ENCODE results near the gene SEC23A.
"Not testable (repeated sequence)": the region's sequence is repeated elsewhere in the genome, so short reads cannot be mapped to it uniquely, and the experiment has no call there.

SEC23A gene

DNA sequence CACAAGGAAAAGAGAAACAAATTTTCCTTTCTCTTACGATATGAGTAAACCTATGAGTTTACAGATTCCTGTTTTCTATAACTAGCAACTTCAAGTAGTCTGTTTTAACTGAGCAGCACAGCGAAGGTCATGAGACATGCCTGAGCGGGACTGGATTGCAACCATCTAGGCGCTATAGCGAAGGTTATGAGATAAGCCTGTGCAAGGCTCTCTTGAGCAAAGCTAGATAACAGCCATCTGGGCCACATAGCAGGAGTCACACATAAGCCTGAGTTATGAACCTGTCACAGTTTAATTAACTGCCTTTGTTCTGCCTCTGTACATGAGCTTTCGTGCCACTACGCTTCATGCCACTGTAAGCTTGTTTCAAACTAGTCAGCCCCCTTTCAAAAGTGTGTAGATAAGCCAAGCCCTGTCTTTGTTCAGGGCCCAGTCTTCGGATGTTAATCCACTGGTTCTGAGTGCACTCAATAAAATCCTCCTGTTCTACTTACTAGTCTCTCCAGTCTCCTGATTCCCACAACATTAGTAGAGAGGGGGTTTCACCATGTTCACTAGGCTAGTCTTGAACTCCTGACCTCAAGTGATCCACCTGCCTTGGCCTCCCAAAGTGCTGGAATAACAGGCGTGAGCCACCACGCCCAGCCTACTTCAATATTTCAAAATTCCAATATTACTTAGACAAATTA lies 47.1 kb downstream of the SEC23A start:
- Histone ChIP-seq H3K9me3 (ENCODE audit: control insufficient read depth, insufficient read depth, low read length) (peaks cover 4% of the 10 kb centered on the region), H3K27me3 (ENCODE audit: control insufficient read depth, insufficient read depth, low read length) (no peaks in the 10 kb centered on the region), H3K36me3 (ENCODE audit: control insufficient read depth, insufficient read depth, low read length) (peaks cover 4% of the 10 kb centered on the region; the same call in 1 of the 2 replicates), H3K27ac (ENCODE audit: low read length) (no peak overlapping the region), H3K4me3 (ENCODE audit: low read length) (no peak overlapping the region), H3K4me1 (ENCODE audit: control insufficient read depth, insufficient read depth, low read length) (no peaks in the 10 kb centered on the region)
- no peak for DNase-seq (ENCODE audit: low read depth, low spot score)
- no CpG with 5 or more reads among the region's 10 CpGs for WGBS (ENCODE audit: insufficient coverage, insufficient read length)

DNA sequence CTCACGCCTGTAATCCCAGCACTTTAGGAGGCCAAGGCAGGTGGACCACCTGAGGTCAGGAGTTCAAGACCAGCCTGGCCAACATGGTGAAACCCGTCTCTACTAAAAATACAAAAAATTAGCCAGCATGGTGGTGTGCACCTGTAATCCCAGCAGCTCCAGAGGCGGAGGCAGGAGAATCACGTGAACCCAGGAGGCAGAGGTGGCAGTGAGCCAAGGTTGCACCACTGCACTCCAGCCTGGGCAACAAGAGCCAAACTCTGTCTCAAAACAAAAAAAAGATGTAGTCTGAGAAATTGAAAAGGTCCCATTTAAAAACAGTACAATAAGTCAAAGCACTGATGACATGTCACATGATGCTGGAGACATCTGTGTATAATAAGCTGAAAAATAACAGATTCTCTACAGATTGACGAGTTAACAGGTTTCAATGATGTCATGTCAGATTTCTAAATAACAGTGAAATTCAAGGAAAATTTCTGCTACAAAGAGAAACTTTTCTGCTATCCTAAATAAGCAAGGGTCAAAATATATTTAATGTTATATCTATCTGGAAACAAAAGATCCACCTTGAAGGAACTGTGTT lies 50.1 kb downstream of the SEC23A start:
- H3K9me3 ChIP-seq (ENCODE audit: control insufficient read depth, insufficient read depth, low read length); H3K4me3 ChIP-seq (ENCODE audit: low read length); H3K4me1 ChIP-seq (ENCODE audit: control insufficient read depth, insufficient read depth, low read length); H3K27me3 ChIP-seq (ENCODE audit: control insufficient read depth, insufficient read depth, low read length); H3K36me3 ChIP-seq (ENCODE audit: control insufficient read depth, insufficient read depth, low read length); H3K27ac ChIP-seq (ENCODE audit: low read length); DNase-seq (ENCODE audit: low read depth, low spot score): not testable (repeated sequence)
- WGBS (ENCODE audit: insufficient coverage, insufficient read length) = no CpG with 5 or more reads among the region's 5 CpGs

DNA sequence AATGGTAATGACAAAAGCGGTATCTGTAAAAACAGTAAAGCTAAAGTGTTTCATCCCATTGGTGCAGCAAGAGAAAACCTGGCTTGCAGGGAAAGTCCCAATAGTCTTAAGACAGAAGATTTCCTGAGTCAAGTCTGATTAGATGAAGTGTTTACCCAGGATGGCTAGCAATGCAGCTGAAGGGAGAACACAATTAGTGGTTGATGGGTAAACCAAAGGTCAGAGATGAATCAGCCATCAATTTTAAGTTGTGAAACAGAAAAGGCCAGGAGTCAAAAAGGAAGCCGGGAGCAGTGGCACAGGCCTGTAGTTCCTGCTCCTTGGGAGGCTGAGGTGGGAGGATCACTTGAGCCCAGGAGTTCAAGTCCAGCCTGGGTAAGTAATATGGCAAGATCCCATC lies 52.6 kb downstream of the SEC23A start:
- DNase-seq (ENCODE audit: low read depth, low spot score) = no peak
- H3K36me3 ChIP-seq (ENCODE audit: control insufficient read depth, insufficient read depth, low read length) = peaks cover 2% of the 10 kb centered on the region; the same call in 1 of the 2 replicates
- no CpG with 5 or more reads among the region's 2 CpGs for WGBS (ENCODE audit: insufficient coverage, insufficient read length)
- H3K4me1 ChIP-seq (ENCODE audit: control insufficient read depth, insufficient read depth, low read length) = no peaks in the 10 kb centered on the region
- no peak overlapping the region for H3K27ac ChIP-seq (ENCODE audit: low read length)
- no peaks in the 10 kb centered on the region for H3K9me3 ChIP-seq (ENCODE audit: control insufficient read depth, insufficient read depth, low read length)
- no peaks in the 10 kb centered on the region for H3K27me3 ChIP-seq (ENCODE audit: control insufficient read depth, insufficient read depth, low read length)
- H3K4me3 ChIP-seq (ENCODE audit: low read length) = no peak overlapping the region

DNA sequence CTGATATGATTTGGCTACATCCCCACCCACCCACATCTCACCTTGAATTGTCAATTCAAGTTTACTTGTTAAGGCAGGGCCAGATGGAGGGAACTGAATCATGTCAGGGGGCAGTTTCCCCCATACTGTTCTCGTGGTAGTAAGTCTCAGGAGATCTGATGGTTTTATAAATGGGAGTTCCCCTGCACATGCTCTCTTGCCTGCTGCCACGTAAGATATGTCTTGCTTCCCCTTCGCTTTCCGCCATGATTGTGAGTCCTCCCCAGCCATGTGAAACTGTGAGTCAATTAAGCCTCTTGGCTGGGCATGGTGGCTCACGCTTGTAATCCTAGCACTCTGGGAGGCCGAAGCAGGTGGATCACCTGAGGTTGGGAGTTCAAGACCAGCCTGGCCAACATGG lies 57.1 kb downstream of the SEC23A start:
- not testable (repeated sequence) for H3K4me3 ChIP-seq (ENCODE audit: low read length); H3K4me1 ChIP-seq (ENCODE audit: control insufficient read depth, insufficient read depth, low read length); H3K27me3 ChIP-seq (ENCODE audit: control insufficient read depth, insufficient read depth, low read length); H3K27ac ChIP-seq (ENCODE audit: low read length); DNase-seq (ENCODE audit: low read depth, low spot score); H3K9me3 ChIP-seq (ENCODE audit: control insufficient read depth, insufficient read depth, low read length); H3K36me3 ChIP-seq (ENCODE audit: control insufficient read depth, insufficient read depth, low read length)
- no CpG with 5 or more reads among the region's 6 CpGs for WGBS (ENCODE audit: insufficient coverage, insufficient read length)

DNA sequence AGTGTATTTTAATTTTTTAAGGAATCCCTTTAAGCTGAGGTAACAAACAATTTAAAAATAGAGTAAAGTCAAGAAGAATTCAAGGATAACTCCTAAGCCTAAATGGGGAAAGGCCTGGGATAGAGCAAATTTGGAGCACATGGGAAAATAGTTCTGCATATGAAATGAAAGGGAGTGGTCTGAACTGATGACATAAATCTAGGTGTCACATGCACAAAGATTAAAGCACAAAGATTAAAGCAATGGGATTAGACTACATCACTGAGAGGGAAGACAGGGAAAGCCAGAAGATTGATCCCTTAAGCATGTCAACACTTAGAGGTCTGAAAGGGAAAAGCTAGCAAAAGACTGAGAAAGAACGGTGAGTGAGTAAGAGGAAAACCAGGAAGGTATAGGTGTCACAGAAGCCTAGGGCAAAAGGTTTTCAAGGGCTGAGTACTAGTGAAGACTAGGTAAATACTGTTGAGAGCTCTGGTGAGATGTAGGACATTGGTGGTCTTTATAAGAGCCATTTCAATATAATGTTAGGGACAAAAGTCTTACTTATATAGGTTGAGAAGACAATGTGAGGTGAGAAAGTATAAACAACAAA lies 59.6 kb downstream of the SEC23A start:
- Histone ChIP-seq H3K4me3 (ENCODE audit: low read length) (no peak overlapping the region), H3K9me3 (ENCODE audit: control insufficient read depth, insufficient read depth, low read length) (no peaks in the 10 kb centered on the region), H3K36me3 (ENCODE audit: control insufficient read depth, insufficient read depth, low read length) (no peaks in the 10 kb centered on the region; the same call in 1 of the 2 replicates), H3K27ac (ENCODE audit: low read length) (no peak overlapping the region), H3K27me3 (ENCODE audit: control insufficient read depth, insufficient read depth, low read length) (no peaks in the 10 kb centered on the region), H3K4me1 (ENCODE audit: control insufficient read depth, insufficient read depth, low read length) (no peaks in the 10 kb centered on the region)
- no peak for DNase-seq (ENCODE audit: low read depth, low spot score)
- WGBS (ENCODE audit: insufficient coverage, insufficient read length) = no CpG with 5 or more reads among the region's 1 CpG

DNA sequence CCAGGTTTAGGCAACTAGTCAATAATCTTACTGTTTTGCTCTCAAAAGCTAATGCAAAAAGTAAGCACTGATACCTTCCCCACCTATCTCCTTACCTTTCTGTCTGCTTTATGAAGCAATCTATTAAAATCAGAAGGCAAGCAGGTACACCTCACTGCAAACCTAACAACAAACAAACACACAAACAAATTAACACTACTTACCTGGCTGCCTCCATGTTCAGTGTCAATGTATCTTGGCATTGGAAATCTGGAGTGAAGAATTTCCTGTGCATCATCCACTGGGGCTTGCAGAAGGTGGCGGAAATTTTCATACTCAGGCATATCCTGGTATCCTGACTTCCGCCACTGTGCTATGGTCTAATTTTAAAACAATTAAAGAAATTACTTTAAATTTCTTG lies 62.5 kb downstream of the SEC23A start:
- no peaks in the 10 kb centered on the region for H3K9me3 ChIP-seq (ENCODE audit: control insufficient read depth, insufficient read depth, low read length)
- no CpG with 5 or more reads among the region's 2 CpGs for WGBS (ENCODE audit: insufficient coverage, insufficient read length)
- no peaks in the 10 kb centered on the region for H3K4me1 ChIP-seq (ENCODE audit: control insufficient read depth, insufficient read depth, low read length)
- no peaks in the 10 kb centered on the region for H3K27me3 ChIP-seq (ENCODE audit: control insufficient read depth, insufficient read depth, low read length)
- no peak for DNase-seq (ENCODE audit: low read depth, low spot score)
- no peak overlapping the region for H3K4me3 ChIP-seq (ENCODE audit: low read length)
- no peak overlapping the region for H3K27ac ChIP-seq (ENCODE audit: low read length)
- no peaks in the 10 kb centered on the region; the same call in 1 of the 2 replicates for H3K36me3 ChIP-seq (ENCODE audit: control insufficient read depth, insufficient read depth, low read length)

DNA sequence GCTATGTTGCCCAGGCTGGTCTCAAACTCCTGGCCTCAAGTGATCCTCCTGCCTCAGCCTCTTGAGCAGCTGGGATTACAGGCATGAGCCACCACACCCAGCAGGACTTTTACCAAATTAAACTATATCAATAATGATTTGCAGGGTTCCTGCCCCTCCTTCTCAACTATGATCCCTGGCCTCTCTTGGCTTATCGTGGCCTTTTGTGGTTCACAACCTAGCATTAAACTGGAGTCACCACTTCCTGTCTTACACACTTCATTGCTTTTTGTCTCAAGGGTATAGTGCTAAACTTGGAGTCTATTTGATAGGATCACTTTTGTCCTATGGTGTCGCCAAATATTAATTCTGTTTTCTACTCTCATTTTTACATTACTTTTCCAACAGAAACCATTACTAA lies 64.5 kb downstream of the SEC23A start:
- DNase-seq (ENCODE audit: low read depth, low spot score) = no peak
- H3K27ac ChIP-seq (ENCODE audit: low read length) = no peak overlapping the region
- no peaks in the 10 kb centered on the region for H3K27me3 ChIP-seq (ENCODE audit: control insufficient read depth, insufficient read depth, low read length)
- H3K36me3 ChIP-seq (ENCODE audit: control insufficient read depth, insufficient read depth, low read length) = no peaks in the 10 kb centered on the region; the same call in 1 of the 2 replicates
- H3K4me1 ChIP-seq (ENCODE audit: control insufficient read depth, insufficient read depth, low read length) = no peaks in the 10 kb centered on the region
- no CpG with 5 or more reads among the region's 2 CpGs for WGBS (ENCODE audit: insufficient coverage, insufficient read length)
- no peaks in the 10 kb centered on the region for H3K9me3 ChIP-seq (ENCODE audit: control insufficient read depth, insufficient read depth, low read length)
- H3K4me3 ChIP-seq (ENCODE audit: low read length) = no peak overlapping the region

DNA sequence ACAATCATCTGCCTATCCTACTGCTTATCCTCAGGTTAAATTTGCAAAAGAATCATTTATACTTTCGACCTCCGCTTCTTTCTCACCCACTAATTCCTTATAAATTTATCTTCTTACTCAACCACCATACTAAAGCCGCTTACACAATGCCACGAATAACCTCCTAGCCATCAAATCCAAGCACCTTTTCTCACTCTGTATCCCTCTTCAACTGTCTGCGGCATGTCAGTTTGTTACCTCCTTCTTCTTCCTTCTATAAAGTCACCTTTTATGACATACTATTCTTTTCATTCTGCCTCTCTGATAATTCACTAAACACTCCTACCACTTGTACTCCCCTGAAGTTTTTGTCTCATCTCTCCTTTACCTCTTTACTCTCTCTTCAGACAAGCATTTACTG lies 66.3 kb downstream of the SEC23A start:
- Histone ChIP-seq H3K9me3 (ENCODE audit: control insufficient read depth, insufficient read depth, low read length) (no peaks in the 10 kb centered on the region), H3K27me3 (ENCODE audit: control insufficient read depth, insufficient read depth, low read length) (no peaks in the 10 kb centered on the region), H3K27ac (ENCODE audit: low read length) (no peak overlapping the region), H3K4me3 (ENCODE audit: low read length) (no peak overlapping the region), H3K4me1 (ENCODE audit: control insufficient read depth, insufficient read depth, low read length) (no peaks in the 10 kb centered on the region), H3K36me3 (ENCODE audit: control insufficient read depth, insufficient read depth, low read length) (no peaks in the 10 kb centered on the region; the same call in 1 of the 2 replicates)
- WGBS (ENCODE audit: insufficient coverage, insufficient read length) = 100% methylated on average over 4 of the region's 5 CpGs
- DNase-seq (ENCODE audit: low read depth, low spot score) = no peak

DNA sequence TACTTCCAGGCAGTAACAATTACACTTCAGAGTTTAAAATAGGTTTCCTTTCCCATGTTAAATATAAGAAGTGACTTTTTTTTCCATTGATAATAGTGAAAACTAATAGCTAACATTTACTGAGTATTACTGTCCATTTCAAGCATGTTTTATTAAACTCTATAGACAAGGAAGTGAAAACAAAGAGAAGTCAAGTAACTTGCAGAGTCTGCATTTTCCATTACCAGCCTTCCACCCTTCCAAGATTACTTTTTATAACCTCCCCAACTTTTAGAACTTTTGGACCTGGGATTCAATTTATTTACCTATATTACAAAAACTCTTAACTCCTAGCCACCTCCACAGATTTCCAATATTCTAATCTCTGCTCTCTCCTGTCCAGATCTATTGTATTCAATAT lies 67.7 kb downstream of the SEC23A start:
- H3K4me1 ChIP-seq (ENCODE audit: control insufficient read depth, insufficient read depth, low read length) = no peaks in the 10 kb centered on the region
- H3K9me3 ChIP-seq (ENCODE audit: control insufficient read depth, insufficient read depth, low read length) = no peaks in the 10 kb centered on the region

DNA sequence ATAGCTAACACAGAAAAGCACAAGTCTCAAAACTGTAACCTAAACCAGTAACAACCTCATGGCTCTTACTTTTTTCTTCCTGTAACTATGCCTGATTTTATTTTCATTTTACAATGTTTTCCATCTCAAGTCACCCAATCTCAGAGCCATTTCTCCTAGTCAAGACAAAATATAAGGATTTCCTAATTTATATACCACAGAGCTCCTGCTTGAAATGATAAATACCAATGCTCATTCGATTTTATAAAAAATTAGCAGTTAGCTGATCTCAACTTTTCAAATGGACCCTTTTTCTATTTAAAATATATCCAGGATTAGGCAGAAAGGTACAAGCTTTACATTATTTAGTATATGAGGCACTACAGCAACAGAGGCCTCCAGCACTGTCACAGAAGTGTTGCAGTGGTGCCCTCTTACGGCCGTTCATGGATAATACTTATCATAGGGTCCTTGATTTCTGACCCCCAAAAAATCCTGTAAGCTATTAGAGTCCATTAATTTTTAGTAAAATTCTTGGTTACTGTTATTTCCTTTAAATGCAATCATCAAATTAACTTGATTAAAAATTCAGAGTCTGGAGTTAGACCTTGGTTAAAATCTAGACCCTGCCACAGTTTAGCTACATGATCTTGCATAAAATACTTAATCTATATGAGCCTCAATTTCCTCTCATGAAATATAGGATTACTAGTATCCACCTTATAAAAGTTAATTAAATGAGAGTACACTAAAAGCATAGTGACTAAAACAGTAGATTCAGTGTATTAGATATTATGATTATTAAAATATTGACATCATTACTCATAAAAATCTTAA lies 68.3 kb downstream of the SEC23A start:
- no peaks in the 10 kb centered on the region for H3K9me3 ChIP-seq (ENCODE audit: control insufficient read depth, insufficient read depth, low read length)
- no peak for DNase-seq (ENCODE audit: low read depth, low spot score)

More for the DNA sequence above, 67.7 kb downstream of the SEC23A start:
- Histone ChIP-seq H3K36me3 (ENCODE audit: control insufficient read depth, insufficient read depth, low read length) (peaks cover 2% of the 10 kb centered on the region; the same call in 1 of the 2 replicates), H3K4me3 (ENCODE audit: low read length) (no peak overlapping the region), H3K27me3 (ENCODE audit: control insufficient read depth, insufficient read depth, low read length) (no peaks in the 10 kb centered on the region), H3K27ac (ENCODE audit: low read length) (no peak overlapping the region)
- no peak for DNase-seq (ENCODE audit: low read depth, low spot score)

More for the DNA sequence above, 68.3 kb downstream of the SEC23A start:
- peaks cover 5% of the 10 kb centered on the region; the same call in 1 of the 2 replicates for H3K36me3 ChIP-seq (ENCODE audit: control insufficient read depth, insufficient read depth, low read length)
- no peak overlapping the region for H3K27ac ChIP-seq (ENCODE audit: low read length)
- H3K27me3 ChIP-seq (ENCODE audit: control insufficient read depth, insufficient read depth, low read length) = no peaks in the 10 kb centered on the region
- H3K4me1 ChIP-seq (ENCODE audit: control insufficient read depth, insufficient read depth, low read length) = no peaks in the 10 kb centered on the region
- no CpG with 5 or more reads among the region's 3 CpGs for WGBS (ENCODE audit: insufficient coverage, insufficient read length)
- no peak overlapping the region for H3K4me3 ChIP-seq (ENCODE audit: low read length)

All from iPS DF 6.9 (cell line).